HG02938 (cell line): ENCODE data around the gene LRRC53.
A peak's percentile ranks its signal among the peaks of the same experiment; 100 is the strongest.

Experiments used
- ATAC-seq: cut with Tn5 transposase; IDR thresholded peaks from one replicate; pipeline ENCODE4 v1.9.1; 2021; ENCODE audit warnings: mild to moderate bottlenecking, moderate library complexity; ENCODE audit not compliant: unreplicated experiment

The LRRC53 gene

GRCh38 chr1:74512170-74512915, at the start of gene LRRC53:
Gene LRRC53, minus strand, starts transcription at chr1:74512611. Its CDS starts 29,262 bp downstream, at chr1:74483349.
- no peak for ATAC-seq

- ATAC-seq = no peak
These were observed 37.5 kb upstream of the LRRC53 start for GRCh38 chr1:74549932-74550331.

DNA sequence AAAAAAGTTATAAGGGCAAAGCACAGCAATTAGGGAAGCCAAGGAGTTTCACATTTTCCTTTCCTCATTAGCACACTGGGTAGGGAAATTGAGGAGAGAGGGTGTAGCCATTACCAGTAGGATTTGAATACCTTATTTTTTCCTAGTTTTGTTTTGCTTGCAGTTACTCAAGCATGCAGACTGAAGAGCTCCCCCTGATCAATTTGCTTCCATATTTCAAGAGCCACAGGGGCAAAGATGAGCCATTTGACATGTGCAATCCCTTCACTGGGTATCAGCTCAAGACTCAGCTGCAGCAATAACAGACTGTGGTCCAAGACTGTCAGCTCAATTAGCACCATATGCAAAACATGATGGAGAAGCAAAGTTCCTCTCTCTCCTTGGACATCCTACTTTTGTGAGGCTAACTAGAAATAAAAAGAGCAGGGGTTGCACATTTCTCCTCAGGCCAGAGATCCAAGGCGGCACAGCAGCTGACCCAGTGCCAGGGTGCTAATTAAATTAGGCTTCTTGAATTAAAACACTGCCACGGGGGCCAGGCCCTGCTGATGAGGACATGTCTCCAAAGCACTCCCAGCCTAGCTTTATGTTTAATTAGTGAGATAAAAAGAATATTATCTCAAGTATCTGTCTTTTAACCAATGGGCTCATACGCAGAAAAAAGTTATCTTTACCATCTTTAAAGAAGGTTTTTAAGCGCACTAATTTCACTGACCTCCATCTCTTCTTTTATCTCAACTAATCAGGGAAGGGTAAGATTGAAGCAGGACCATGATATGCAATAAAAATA, 36.7 kb upstream of the LRRC53 start:
- ATAC-seq = no peak

DNA sequence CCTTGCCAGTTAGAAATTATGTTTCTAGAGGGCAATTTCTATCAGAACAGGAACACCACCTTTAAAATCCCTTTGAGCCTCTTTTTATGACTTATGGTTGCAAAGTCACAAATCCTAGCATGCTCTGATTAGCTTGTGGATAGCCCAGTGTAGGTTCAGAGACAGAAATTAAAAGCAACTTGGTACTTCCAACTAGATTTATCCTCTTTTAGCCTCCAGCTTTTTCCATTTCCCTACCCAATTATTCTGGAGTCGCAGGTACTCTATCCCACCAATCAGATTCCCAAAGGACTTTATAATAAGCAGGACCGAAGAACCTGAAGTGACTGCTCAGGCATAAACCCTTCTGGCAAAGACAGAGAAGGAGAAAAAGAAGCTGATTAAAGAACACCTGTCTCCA, 33.4 kb upstream of the LRRC53 start:
- no peak for ATAC-seq

- no peak for ATAC-seq
These were observed 21.8 kb upstream of the LRRC53 start for GRCh38 chr1:74534241-74534640.

GRCh38 chr1:74531796-74532195, 19.4 kb upstream of the LRRC53 start:
- no peak for ATAC-seq

DNA sequence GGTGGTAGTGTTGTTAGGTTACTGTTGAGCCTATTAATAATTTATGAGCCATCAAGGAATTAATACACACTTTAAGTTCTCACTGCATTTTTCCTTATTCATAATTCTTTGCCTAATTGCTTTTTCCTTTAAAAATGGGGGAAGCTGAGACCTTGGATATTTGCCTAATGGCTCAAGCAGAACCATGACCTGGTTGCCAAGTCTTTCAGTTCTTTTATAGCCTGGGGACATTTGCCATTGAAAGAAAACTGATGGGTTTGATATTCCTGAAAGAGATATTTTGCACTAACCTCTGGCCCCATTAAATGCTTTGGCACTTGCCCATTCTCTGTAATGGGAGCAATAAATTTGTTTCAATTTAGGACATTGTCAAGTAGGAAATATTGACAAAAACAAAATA, 18.5 kb upstream of the LRRC53 start:
- ATAC-seq = no peak

DNA sequence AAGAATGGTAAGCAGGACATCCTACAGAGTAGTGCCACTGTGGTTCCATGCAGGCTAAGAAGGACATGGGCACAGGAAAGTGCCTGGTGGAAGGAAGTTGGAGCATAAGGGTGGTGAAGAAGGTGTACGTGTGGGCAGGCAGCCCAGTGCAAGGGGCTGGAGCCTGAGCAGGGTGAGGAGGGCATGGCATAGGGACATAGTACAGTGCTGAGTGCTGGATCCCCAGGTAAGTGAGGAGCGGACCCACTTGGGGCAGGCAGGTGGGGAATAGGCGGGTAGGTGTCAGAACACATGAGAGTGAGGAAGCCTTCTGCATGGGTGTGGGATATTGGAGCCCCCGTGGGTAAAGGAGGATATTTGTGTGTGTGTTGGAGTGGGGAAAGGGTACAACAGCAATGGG, 15.7 kb upstream of the LRRC53 start:
- no peak for ATAC-seq

DNA sequence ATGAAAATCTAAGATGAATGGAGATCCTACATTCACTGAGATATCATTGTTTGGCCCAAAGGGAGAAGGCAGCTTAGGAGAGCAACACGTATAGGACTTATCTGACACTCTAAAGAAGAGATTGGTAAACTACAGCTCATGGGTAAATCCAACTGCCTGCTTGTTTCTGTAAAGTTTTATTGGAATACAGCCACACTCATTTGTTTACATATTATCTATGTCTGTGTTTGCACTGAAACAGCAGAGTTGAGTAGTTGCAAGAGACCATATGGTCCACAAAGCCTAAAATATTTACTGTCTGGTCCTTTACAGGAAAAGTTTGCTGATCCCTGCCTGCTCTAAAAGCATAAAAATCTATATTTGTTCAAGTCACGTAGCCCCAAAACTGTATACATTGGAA, 14.3 kb upstream of the LRRC53 start:
- no peak for ATAC-seq

GRCh38 chr1:74523873-74524480, 11.6 kb upstream of the LRRC53 start:
- ATAC-seq = no peak

DNA sequence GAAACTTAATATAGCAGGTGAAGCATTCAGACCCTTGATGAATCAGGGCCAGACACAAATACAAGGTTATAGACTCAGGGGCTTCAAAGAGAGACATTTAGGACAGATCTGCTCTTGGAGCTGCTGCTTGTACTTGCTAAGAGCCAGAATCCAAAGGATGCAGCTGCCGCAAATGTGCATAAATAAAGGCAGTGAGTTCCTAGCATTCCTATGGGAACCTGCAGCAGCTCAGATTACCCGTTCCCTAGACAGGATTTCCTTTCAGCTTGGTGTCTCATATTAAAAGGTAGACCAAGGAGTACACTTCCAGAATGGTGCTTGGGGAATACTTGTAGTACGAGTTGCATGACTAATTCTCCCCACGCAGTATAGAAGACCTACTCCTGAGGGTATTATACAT, 9.7 kb upstream of the LRRC53 start:
- ATAC-seq = no peak

GRCh38 chr1:74517599-74518051, 5.2 kb upstream of the LRRC53 start:
- ATAC-seq = peak; percentile 79

- ATAC-seq = no peak
These were observed 1.2 kb upstream of the LRRC53 start for GRCh38 chr1:74513411-74514300.

GRCh38 chr1:74508449-74508848, 4.0 kb downstream of the LRRC53 start:
- ATAC-seq = no peak

GRCh38 chr1:74505928-74506710, 6.3 kb downstream of the LRRC53 start:
- ATAC-seq = no peak

GRCh38 chr1:74504933-74505512, 7.4 kb downstream of the LRRC53 start:
- ATAC-seq = no peak

- ATAC-seq = peak; percentile 92
These were observed 8.1 kb downstream of the LRRC53 start for GRCh38 chr1:74504125-74504932.

GRCh38 chr1:74502858-74503257, 9.6 kb downstream of the LRRC53 start:
- ATAC-seq = no peak

- ATAC-seq = no peak
These were observed 10.0 kb downstream of the LRRC53 start for GRCh38 chr1:74502432-74502831.
